Uterus (tissue), 4 donors: ENCODE data around the gene SLC16A4. TPM values are rescaled to one million over a fixed set of nuclear protein-coding genes. Genes with fewer than 3 reads are reported as not detected.

Experiments used
- DNase-seq, 2 donors: peaks; one replicate each; pipeline ENCODE4 v3.0.0-alpha.2; 2019 to 2020
- H3K27ac ChIP-seq, 2 donors: fragments of 200-600 bp; sonication (generic); 1 replicate in 1 of 2; 2 replicates in 1 of 2; pipeline ENCODE4 v1.5.1; 2016 to 2018
- H3K27me3 ChIP-seq, 2 donors: fragments of 200-600 bp; sonication (generic); one replicate each; pipeline ENCODE4 v1.5.1; 2018 to 2019; ENCODE audit warnings: control low read depth in 1 of 2
- H3K36me3 ChIP-seq, 2 donors: fragments of 200-600 bp; sonication (generic); one replicate each; pipeline ENCODE4 v1.5.1; 2019; ENCODE audit warnings: control low read depth in 1 of 2
- H3K4me1 ChIP-seq, 2 donors: fragments of 200-600 bp; sonication (generic); one replicate each; pipeline ENCODE4 v1.5.1; 2018 to 2019; ENCODE audit warnings: control low read depth in 1 of 2
- H3K4me3 ChIP-seq, 2 donors: fragments of 200-600 bp; sonication (generic); 1 replicate in 1 of 2; 2 replicates in 1 of 2; pipeline ENCODE4 v1.5.1; 2018 to 2019; ENCODE audit warnings: mild to moderate bottlenecking in 1 of 2
- H3K9me3 ChIP-seq, 2 donors: fragments of 200-600 bp; sonication (generic); one replicate each; pipeline ENCODE4 v1.5.1; 2019; ENCODE audit warnings: control low read depth in 1 of 2
- CTCF ChIP-seq, 4 experiments: fragments of 200-600 bp in 2 of 4; fragments of 450-650 bp in 2 of 4; sonication (generic) in 2 of 4; IDR thresholded peaks; one replicate each; pipeline ENCODE4 v1.5.1; 2016 to 2019; ENCODE audit warnings: antibody characterized with exemption in 4 of 4, mild to moderate bottlenecking in 2 of 4, moderate library complexity in 1 of 4
- POLR2A ChIP-seq, 2 donors: fragments of 450-650 bp; IDR thresholded peaks; one replicate each; pipeline ENCODE4 v1.6.1; 2016; ENCODE audit warnings: antibody characterized with exemption in 2 of 2, mild to moderate bottlenecking in 1 of 2, moderate library complexity in 1 of 2
- intact Hi-C: fragments of 100-400 bp; cut with DNase I; formaldehyde crosslinking; loops from one replicate; pipeline ENCODE4 v1.15.1; 2023; ENCODE audit warnings: low total_unique reads
- total RNA-seq, 4 donors: library from RNA; depleted of rRNA in 3 of 4; stranded (reverse); fragments of >200 nt in 3 of 4; gene quantifications; one replicate each; pipeline versions ENCODE4 v1.1.0 to v1.2.4, GENCODE V29; 2014 to 2023
- donor health status: DM: yes; HTN: yes; CAD: no.

SLC16A4 gene
- total RNA-seq, 4 donors from 2014 or later, result 2.3 to 11.3 (median 4.6) TPM

DNA sequence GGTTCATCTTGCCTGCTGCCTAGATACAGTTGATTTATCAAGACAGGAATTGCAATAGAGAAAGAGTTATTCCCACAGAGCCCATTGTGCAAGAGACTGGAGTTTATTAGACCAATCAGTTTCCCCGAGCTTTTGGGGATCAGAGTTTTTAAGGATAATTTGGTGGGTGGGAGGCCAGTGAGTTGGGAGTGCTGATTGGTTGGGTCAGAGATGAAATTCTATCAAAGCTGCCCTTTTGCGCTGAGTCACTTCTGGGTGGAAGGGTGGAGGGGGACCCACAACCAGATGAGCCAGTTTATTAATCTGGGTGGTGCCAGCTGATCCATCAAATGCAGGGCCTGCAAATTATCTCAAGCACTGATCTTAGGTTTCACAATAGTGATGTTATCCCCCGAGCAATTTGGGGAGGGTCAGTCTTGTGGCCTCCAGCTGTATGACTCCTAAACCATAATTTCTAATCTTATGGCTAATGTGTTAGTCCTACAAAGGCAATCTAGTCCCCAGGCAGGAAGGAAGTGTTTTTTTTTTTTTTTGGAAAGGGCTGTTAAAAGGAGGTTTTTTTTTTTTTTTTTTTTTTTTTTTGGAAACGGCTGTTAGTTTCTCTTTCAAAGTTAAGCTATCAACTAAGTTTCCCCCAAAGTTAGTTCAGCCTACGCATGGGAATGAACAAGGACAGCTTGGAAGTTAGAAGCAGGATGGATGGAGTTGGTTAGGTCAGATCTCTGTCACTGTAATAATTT is 7.4 kb downstream of the SLC16A4 start:
- Histone ChIP-seq H3K4me1 (no peaks in the 10 kb centered on the region), H3K4me3 (no peak overlapping the region), H3K27me3 (no peaks in the 10 kb centered on the region), H3K27ac (peak overlapping the region in 1 of 2 donors; percentile 13), H3K9me3 (no peaks in the 10 kb centered on the region), H3K36me3 (no peaks in the 10 kb centered on the region)
- intact Hi-C loops, result no loop called here
- no peak for DNase-seq
- TF ChIP-seq POLR2A (IDR thresholded peaks at IDR 0.05), result no peak
- TF ChIP-seq CTCF (IDR thresholded peaks at IDR 0.05), result no peak

- H3K27ac ChIP-seq, result no peak overlapping the region
- H3K9me3 ChIP-seq, result no peaks in the 10 kb centered on the region
- H3K36me3 ChIP-seq, result no peaks in the 10 kb centered on the region
- intact Hi-C loops, result loop anchor here (2.0 kb wide), 1 partner anchor 56 kb away; no protein-coding TSS in a partner anchor
- TF ChIP-seq POLR2A (IDR thresholded peaks at IDR 0.05), result no peak
- TF ChIP-seq CTCF (IDR thresholded peaks at IDR 0.05), result no peak
- H3K27me3 ChIP-seq, result no peaks in the 10 kb centered on the region
- no peaks in the 10 kb centered on the region for H3K4me1 ChIP-seq
- DNase-seq, result no peak
- no peak overlapping the region for H3K4me3 ChIP-seq
Observed at GRCh38 chr1:110380672-110381283, 10.0 kb downstream of the SLC16A4 start.

GRCh38 chr1:110375490-110375889 is 15.3 kb downstream of the SLC16A4 start:
- Histone ChIP-seq H3K4me3 (no peak overlapping the region), H3K27ac (no peak overlapping the region), H3K36me3 (no peaks in the 10 kb centered on the region), H3K4me1 (no peaks in the 10 kb centered on the region), H3K27me3 (no peaks in the 10 kb centered on the region), H3K9me3 (no peaks in the 10 kb centered on the region)
- no peak for DNase-seq
- intact Hi-C loops, result no loop called here
- TF ChIP-seq CTCF (IDR thresholded peaks at IDR 0.05) (no peak), POLR2A (IDR thresholded peaks at IDR 0.05) (no peak)

GRCh38 chr1:110370827-110371226 is 20.0 kb downstream of the SLC16A4 start:
- Histone ChIP-seq H3K27me3 (no peaks in the 10 kb centered on the region), H3K36me3 (no peaks in the 10 kb centered on the region), H3K27ac (no peak overlapping the region), H3K4me1 (no peaks in the 10 kb centered on the region), H3K4me3 (no peak overlapping the region), H3K9me3 (no peaks in the 10 kb centered on the region)
- DNase-seq, result no peak
- intact Hi-C loops, result no loop called here
- TF ChIP-seq POLR2A (IDR thresholded peaks at IDR 0.05), result no peak
- no peak for TF ChIP-seq CTCF (IDR thresholded peaks at IDR 0.05)

DNA sequence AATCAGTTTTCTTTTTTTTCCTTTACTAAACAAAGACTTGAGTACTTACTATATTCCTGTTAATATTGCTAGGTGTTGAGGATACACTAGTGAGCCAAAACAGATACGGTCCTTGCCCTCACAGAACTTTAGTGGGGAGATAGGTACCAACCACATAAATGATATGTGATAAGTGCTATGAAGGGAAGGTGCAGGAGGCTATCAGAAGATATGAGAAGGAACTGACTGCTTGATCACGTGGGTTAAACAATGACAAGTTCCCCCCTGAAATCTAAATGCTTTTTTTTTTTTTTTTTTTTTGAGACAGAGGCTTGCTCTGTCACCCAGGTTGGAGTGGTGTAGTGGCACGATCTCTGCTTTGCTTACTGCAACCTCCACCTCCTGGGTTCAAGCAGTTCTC is 26.6 kb downstream of the SLC16A4 start:
- DNase-seq, result no peak
- no peaks in the 10 kb centered on the region for H3K4me1 ChIP-seq
- H3K27me3 ChIP-seq, result no peaks in the 10 kb centered on the region
- H3K9me3 ChIP-seq, result no peaks in the 10 kb centered on the region
- H3K27ac ChIP-seq, result no peak overlapping the region
- H3K36me3 ChIP-seq, result no peaks in the 10 kb centered on the region
- H3K4me3 ChIP-seq, result no peak overlapping the region
- TF ChIP-seq POLR2A (IDR thresholded peaks at IDR 0.05) (no peak), CTCF (IDR thresholded peaks at IDR 0.05) (no peak)
- intact Hi-C loops, result no loop called here
